ENCODE measurements around the gene DCLK2.

DNA sequence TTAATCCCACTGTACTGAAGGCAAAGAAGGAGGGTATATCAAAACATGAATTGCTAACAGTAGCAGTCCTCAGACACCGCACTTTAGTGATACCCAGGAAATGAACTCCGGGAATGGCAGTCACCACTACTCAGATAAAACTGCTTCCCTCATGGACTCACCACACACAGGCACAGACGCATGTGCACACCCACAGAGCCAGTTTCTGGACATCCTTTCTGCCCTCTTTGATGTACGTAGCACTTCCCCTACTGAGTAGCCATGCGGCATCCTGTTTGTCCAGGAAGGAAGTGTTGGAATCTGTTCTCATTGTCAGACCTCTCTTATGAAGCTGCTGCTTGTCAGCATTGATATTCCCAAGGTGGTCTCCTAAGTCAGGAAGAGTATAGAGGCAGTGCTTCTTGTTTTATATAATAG, 95.7 kb downstream of the DCLK2 start:
- TF ChIP-seq, protein P1, sequence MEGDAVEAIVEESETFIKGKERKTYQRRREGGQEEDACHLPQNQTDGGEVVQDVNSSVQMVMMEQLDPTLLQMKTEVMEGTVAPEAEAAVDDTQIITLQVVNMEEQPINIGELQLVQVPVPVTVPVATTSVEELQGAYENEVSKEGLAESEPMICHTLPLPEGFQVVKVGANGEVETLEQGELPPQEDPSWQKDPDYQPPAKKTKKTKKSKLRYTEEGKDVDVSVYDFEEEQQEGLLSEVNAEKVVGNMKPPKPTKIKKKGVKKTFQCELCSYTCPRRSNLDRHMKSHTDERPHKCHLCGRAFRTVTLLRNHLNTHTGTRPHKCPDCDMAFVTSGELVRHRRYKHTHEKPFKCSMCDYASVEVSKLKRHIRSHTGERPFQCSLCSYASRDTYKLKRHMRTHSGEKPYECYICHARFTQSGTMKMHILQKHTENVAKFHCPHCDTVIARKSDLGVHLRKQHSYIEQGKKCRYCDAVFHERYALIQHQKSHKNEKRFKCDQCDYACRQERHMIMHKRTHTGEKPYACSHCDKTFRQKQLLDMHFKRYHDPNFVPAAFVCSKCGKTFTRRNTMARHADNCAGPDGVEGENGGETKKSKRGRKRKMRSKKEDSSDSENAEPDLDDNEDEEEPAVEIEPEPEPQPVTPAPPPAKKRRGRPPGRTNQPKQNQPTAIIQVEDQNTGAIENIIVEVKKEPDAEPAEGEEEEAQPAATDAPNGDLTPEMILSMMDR (IDR thresholded peaks at IDR 0.05; ENCODE audit: low read depth, low read length) = no peak
- TF ChIP-seq, protein P2, sequence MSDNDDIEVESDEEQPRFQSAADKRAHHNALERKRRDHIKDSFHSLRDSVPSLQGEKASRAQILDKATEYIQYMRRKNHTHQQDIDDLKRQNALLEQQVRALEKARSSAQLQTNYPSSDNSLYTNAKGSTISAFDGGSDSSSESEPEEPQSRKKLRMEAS (IDR thresholded peaks at IDR 0.05; ENCODE audit: low read depth, low read length) = no peak
- TF ChIP-seq POLR2A (IDR thresholded peaks at IDR 0.05; ENCODE audit: extremely low read depth, insufficient read length) (no peak), MYC (IDR thresholded peaks at IDR 0.05; ENCODE audit: low read depth, low read length) (no peak)
